Panc1 (cell line): ENCODE measurements around the gene NFKBIB. TPM values are rescaled to one million over a fixed set of nuclear protein-coding genes. Genes with fewer than 3 reads are reported as not detected.

Source experiments
- ATAC-seq: fragments of 200-7000 bp; cut with Tn5 transposase; 2 replicates; pipeline ENCODE4 v1.9.1; 2020; ENCODE audit warnings: mild to moderate bottlenecking, moderate library complexity
- BruUV-seq: library from RNA; stranded (reverse); fragments of 400-500 nt; replicated peaks from 2 replicates; lab custom pipeline; 2021; lab: Mats Ljungman, UMichigan
- CTCF ChIA-PET: fragments of 300-600 bp; sonication (Branson Sonifier 250); formaldehyde crosslinking; loops from one replicate; lab custom pipeline; 2022; ENCODE audit warnings: antibody characterized with exemption; lab: Charles Lee
- POLR2A ChIA-PET: fragments of 300-600 bp; sonication (Branson Sonifier 250); formaldehyde crosslinking; loops from one replicate; lab custom pipeline; 2022; ENCODE audit warnings: antibody characterized with exemption; lab: Charles Lee
- DNase-seq: peaks from one replicate; pipeline ENCODE4 v3.0.0-alpha.2; 2010; ENCODE audit warnings: low read depth, low spot score
- H3K27ac ChIP-seq: 2 replicates; pipeline ENCODE4 v1.5.1; 2011; ENCODE audit warnings: mild to moderate bottlenecking, low read length, inconsistent platforms
- H3K27me3 ChIP-seq: fragments of 200-500 bp; sonication (Bioruptor generic); 2 replicates; pipeline ENCODE4 v1.6.0; 2014; ENCODE audit warnings: low read length, inconsistent platforms; ENCODE audit not compliant: control insufficient read depth, insufficient read depth
- H3K36me3 ChIP-seq: fragments of 200-500 bp; sonication (Bioruptor generic); 2 replicates; pipeline ENCODE4 v1.5.1; 2014; ENCODE audit warnings: inconsistent platforms, mild to moderate bottlenecking, low read length, moderate library complexity; ENCODE audit not compliant: control insufficient read depth, insufficient read depth
- H3K4me1 ChIP-seq: 2 replicates; pipeline ENCODE4 v1.5.1; 2011; ENCODE audit warnings: inconsistent platforms, mild to moderate bottlenecking, low read length, moderate library complexity; ENCODE audit not compliant: control insufficient read depth, insufficient read depth
- H3K4me3 ChIP-seq, 2 experiments: 2 replicates each; pipeline ENCODE4 v1.5.1; 2011 to 2012; ENCODE audit warnings: low read depth in 2 of 2, low read length in 2 of 2, mild to moderate bottlenecking in 2 of 2, inconsistent platforms in 1 of 2, moderate library complexity in 1 of 2
- H3K9me3 ChIP-seq: fragments of 200-500 bp; sonication (Bioruptor generic); 2 replicates; pipeline ENCODE4 v1.5.1; 2014; ENCODE audit warnings: low read depth, mild to moderate bottlenecking, inconsistent platforms, low read length, moderate library complexity; ENCODE audit not compliant: control insufficient read depth, insufficient read depth
- CTCF ChIP-seq: fragments of 450-650 bp; IDR thresholded peaks from 2 replicates; pipeline ENCODE4 v1.5.1; 2017; ENCODE audit warnings: mild to moderate bottlenecking
- POLR2AphosphoS5 ChIP-seq: IDR thresholded peaks from 2 replicates; pipeline ENCODE4 v1.6.1; 2012; ENCODE audit warnings: mild to moderate bottlenecking, low read depth, low read length, moderate library complexity
- REST ChIP-seq, 2 experiments: IDR thresholded peaks; 2 replicates each; pipeline ENCODE4 v1.6.1; 2011 to 2012; ENCODE audit warnings: low read depth in 2 of 2, control low read depth in 1 of 2, low read length in 1 of 2, mild to moderate bottlenecking in 1 of 2, moderate library complexity in 1 of 2; ENCODE audit not compliant: insufficient read depth in 1 of 2
- SIN3A ChIP-seq: IDR thresholded peaks from 2 replicates; pipeline ENCODE4 v1.6.1; 2012; ENCODE audit warnings: low read depth, mild to moderate bottlenecking, low read length, moderate library complexity, borderline replicate concordance; ENCODE audit not compliant: insufficient read depth
- TCF7L2 ChIP-seq: IDR thresholded peaks from 2 replicates; pipeline ENCODE4 v1.6.1; 2011; ENCODE audit warnings: mild to moderate bottlenecking, low read depth, low read length, inconsistent platforms
- in situ Hi-C: cut with HindIII; loops from 2 replicates; pipeline ENCODE4 v1.10.0; 2016; ENCODE audit warnings: low sequenced_read_pairs, low pct_unique_long_range_greater_than_20kb
- intact Hi-C: fragments of 100-400 bp; cut with micrococcal nuclease; formaldehyde crosslinking; loops from one replicate; pipeline ENCODE4 v1.10.0; 2022; ENCODE audit not compliant: unreplicated experiment
- total RNA-seq: library from RNA; stranded (reverse); gene quantifications from one replicate; pipeline ENCODE4 v1.2.1, GENCODE V29; 2021; ENCODE audit not compliant: unreplicated experiment

Gene NFKBIB
- total RNA-seq, 1 experiment from 2014 or later, result 185 TPM

- in situ Hi-C loops (no loop called here), intact Hi-C loops (no loop called here)
- ChIA-PET POLR2A (interaction anchor here (0.7 kb wide), 1 partner anchor 32 kb away, joined by 5 read pairs; no protein-coding TSS in a partner anchor), CTCF (no interaction called here)
- no peak for ATAC-seq
- no TSS peak for BruUV-seq
- H3K4me3 ChIP-seq, result no peak overlapping the region
- TF ChIP-seq CTCF (no peak), TCF7L2 (no peak), POLR2AphosphoS5 (no peak), SIN3A (no peak), REST (IDR thresholded peaks at IDR 0.05; ENCODE audit: insufficient read depth in 1 of 2, low read depth in 2 of 2, low read length in 1 of 2) (no peak)
- no peak for DNase-seq
- H3K27ac ChIP-seq, result no peak overlapping the region
- no peaks in the 10 kb centered on the region for H3K36me3 ChIP-seq
- H3K4me1 ChIP-seq, result no peaks in the 10 kb centered on the region
- H3K27me3 ChIP-seq, result no peaks in the 10 kb centered on the region
- no peaks in the 10 kb centered on the region for H3K9me3 ChIP-seq
These were observed 8.0 kb upstream of the NFKBIB start for GRCh38 chr19:38891771-38892170.

- Histone ChIP-seq H3K36me3 (no peaks in the 10 kb centered on the region), H3K27ac (no peak overlapping the region), H3K4me3 (no peak overlapping the region), H3K27me3 (no peaks in the 10 kb centered on the region), H3K9me3 (no peaks in the 10 kb centered on the region), H3K4me1 (no peaks in the 10 kb centered on the region)
- ATAC-seq, result no peak
- no peak for TF ChIP-seq SIN3A
- DNase-seq, result no peak
- in situ Hi-C loops, result no loop called here
- POLR2A ChIA-PET, result no interaction called here
- intact Hi-C loops, result no loop called here
- CTCF ChIA-PET, result no interaction called here
- no TSS peak for BruUV-seq
These were observed 6.9 kb upstream of the NFKBIB start for GRCh38 chr19:38892841-38893240.

GRCh38 chr19:38893341-38893771, 6.4 kb upstream of the NFKBIB start:
- in situ Hi-C loops (no loop called here), intact Hi-C loops (no loop called here)
- Histone ChIP-seq H3K4me3 (no peak overlapping the region), H3K9me3 (no peaks in the 10 kb centered on the region), H3K36me3 (no peaks in the 10 kb centered on the region), H3K27ac (no peak overlapping the region), H3K4me1 (peaks cover 4% of the 10 kb centered on the region), H3K27me3 (no peaks in the 10 kb centered on the region)
- BruUV-seq, result no TSS peak
- ChIA-PET POLR2A (no interaction called here), CTCF (interaction anchor here (0.6 kb wide), 1 partner anchor 657 kb away, joined by 4 read pairs; no protein-coding TSS in a partner anchor)
- no peak for DNase-seq
- no peak for TF ChIP-seq REST (IDR thresholded peaks at IDR 0.05; ENCODE audit: insufficient read depth in 1 of 2, low read depth in 2 of 2, low read length in 1 of 2)
- no peak for TF ChIP-seq POLR2AphosphoS5
- TF ChIP-seq SIN3A, result no peak
- no peak for TF ChIP-seq TCF7L2
- TF ChIP-seq CTCF, result no peak
- no peak for ATAC-seq
